ENCODE measurements around the gene GRIN2B. TPM values are rescaled to one million over a fixed set of nuclear protein-coding genes. Genes with fewer than 3 reads are reported as not detected.
A peak's percentile ranks its signal among the peaks of the same experiment; 100 is the strongest.

The GRIN2B gene
- total RNA-seq, 1 experiment from 2014 or later = 0.10 TPM

GRCh38 chr12:13973996-13974395 is 7.4 kb downstream of the GRIN2B start:
- Histone ChIP-seq H3K27me3 (ENCODE audit: control insufficient read depth, insufficient read depth, low read length) (peaks cover 14% of the 10 kb centered on the region), H3K36me3 (replicated peaks; ENCODE audit: control insufficient read depth, insufficient read depth, low read length) (no peaks in the 10 kb centered on the region), H3K4me3 (ENCODE audit: insufficient read depth, low read depth, low read length) (no peak overlapping the region)
- no peak for DNase-seq

GRCh38 chr12:13970803-13971202 is 10.6 kb downstream of the GRIN2B start:
- Histone ChIP-seq H3K27me3 (ENCODE audit: control insufficient read depth, insufficient read depth, low read length) (0 out of 2 replicates have a peak, but pooled peaks cover 1% of the 10 kb centered on the region), H3K36me3 (replicated peaks; ENCODE audit: control insufficient read depth, insufficient read depth, low read length) (no peaks in the 10 kb centered on the region), H3K4me3 (ENCODE audit: insufficient read depth, low read depth, low read length) (no peak overlapping the region)
- DNase-seq = no peak

GRCh38 chr12:13968281-13968680 is 13.1 kb downstream of the GRIN2B start:
- no peaks in the 10 kb centered on the region for H3K36me3 ChIP-seq (replicated peaks; ENCODE audit: control insufficient read depth, insufficient read depth, low read length)
- no peak overlapping the region for H3K4me3 ChIP-seq (ENCODE audit: insufficient read depth, low read depth, low read length)
- DNase-seq = no peak
- H3K27me3 ChIP-seq (ENCODE audit: control insufficient read depth, insufficient read depth, low read length) = no peaks in the 10 kb centered on the region

DNA sequence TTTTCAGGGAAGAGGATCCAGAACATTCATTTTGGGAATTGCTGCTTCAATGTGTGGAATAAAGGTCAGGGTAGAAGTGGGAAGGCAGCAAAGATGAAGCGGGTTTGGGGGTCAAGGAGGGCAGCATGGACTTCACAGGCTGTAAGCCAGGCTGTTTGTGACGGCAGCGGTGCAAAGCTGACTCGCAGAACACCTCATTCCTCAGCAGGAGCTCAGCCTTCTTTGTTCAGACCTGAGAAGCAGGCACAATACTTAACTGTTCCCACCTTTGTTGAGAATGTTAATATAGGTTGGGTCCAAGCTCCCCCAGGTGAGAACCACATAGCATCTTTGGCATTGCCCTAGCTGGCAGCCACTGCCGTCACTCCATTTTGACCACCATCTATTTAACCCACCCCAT is 16.7 kb downstream of the GRIN2B start:
- DNase-seq = no peak
- Histone ChIP-seq H3K27me3 (ENCODE audit: control insufficient read depth, insufficient read depth, low read length) (no peaks in the 10 kb centered on the region), H3K4me3 (ENCODE audit: insufficient read depth, low read depth, low read length) (no peak overlapping the region), H3K36me3 (replicated peaks; ENCODE audit: control insufficient read depth, insufficient read depth, low read length) (no peaks in the 10 kb centered on the region)

- H3K27me3 ChIP-seq (ENCODE audit: control insufficient read depth, insufficient read depth, low read length) = no peaks in the 10 kb centered on the region
- DNase-seq = peak; percentile 68
- H3K36me3 ChIP-seq (replicated peaks; ENCODE audit: control insufficient read depth, insufficient read depth, low read length) = no peaks in the 10 kb centered on the region
- no peak overlapping the region for H3K4me3 ChIP-seq (ENCODE audit: insufficient read depth, low read depth, low read length)
These were observed 18.7 kb downstream of the GRIN2B start for GRCh38 chr12:13962699-13963098.

GRCh38 chr12:13961971-13962370 is 19.4 kb downstream of the GRIN2B start:
- no peak overlapping the region for H3K4me3 ChIP-seq (ENCODE audit: insufficient read depth, low read depth, low read length)
- no peaks in the 10 kb centered on the region for H3K36me3 ChIP-seq (replicated peaks; ENCODE audit: control insufficient read depth, insufficient read depth, low read length)
- no peak for DNase-seq
- no peaks in the 10 kb centered on the region for H3K27me3 ChIP-seq (ENCODE audit: control insufficient read depth, insufficient read depth, low read length)

DNA sequence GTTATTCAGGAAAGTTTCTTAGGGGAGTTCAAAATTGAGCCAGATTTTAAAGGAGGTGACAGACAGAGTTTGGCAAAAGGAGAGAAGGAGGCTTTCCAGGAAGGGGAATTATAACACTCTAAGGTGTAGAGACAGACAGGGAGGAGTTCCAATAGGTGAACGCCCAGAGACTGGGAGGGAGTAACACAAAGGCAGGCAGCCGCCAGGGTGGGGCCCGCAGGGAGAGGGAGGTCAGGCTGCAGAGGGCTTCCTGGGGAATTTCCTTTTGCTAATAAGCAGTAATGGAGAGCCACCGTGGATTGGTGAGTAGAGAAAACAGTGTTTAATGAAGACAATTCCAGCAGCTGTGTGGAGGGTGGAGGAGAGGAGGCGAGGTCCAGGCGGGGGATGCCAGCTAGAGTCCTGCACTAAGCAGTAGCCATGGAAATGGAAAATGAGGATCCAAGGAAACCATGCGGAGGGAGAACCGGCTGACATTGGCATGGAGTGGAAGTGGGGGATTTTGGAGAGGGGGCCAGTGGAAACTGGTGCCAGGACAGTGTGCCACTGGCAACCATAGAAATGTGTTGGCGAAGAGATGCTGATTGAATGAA is 22.2 kb downstream of the GRIN2B start:
- Histone ChIP-seq H3K4me3 (ENCODE audit: insufficient read depth, low read depth, low read length) (no peak overlapping the region), H3K36me3 (replicated peaks; ENCODE audit: control insufficient read depth, insufficient read depth, low read length) (no peaks in the 10 kb centered on the region), H3K27me3 (ENCODE audit: control insufficient read depth, insufficient read depth, low read length) (no peaks in the 10 kb centered on the region)
- peak; percentile 30 for DNase-seq

DNA sequence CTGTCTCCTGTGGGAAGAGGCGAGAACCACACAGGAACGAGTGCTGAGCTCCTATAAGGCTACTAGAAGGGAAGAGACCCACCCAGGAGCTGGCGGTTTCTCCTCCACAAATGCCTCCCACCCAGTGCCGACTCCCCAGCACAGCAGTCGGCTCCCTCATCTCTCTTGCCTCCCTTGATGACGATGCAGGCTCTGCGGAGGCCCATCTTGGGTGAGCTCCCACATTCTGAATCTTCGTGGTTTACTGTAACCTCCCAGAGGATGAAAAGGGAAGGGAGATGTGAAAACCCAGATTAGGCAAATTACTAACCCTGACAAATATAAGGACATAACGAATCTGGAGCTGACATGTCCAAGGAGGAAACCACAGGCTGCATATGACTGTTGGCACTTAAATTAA is 23.8 kb downstream of the GRIN2B start:
- no peaks in the 10 kb centered on the region for H3K27me3 ChIP-seq (ENCODE audit: control insufficient read depth, insufficient read depth, low read length)
- no peak for DNase-seq
- no peak overlapping the region for H3K4me3 ChIP-seq (ENCODE audit: insufficient read depth, low read depth, low read length)
- no peaks in the 10 kb centered on the region for H3K36me3 ChIP-seq (replicated peaks; ENCODE audit: control insufficient read depth, insufficient read depth, low read length)

GRCh38 chr12:13956060-13956590 is 25.3 kb downstream of the GRIN2B start:
- H3K4me3 ChIP-seq (ENCODE audit: insufficient read depth, low read depth, low read length) = no peak overlapping the region
- H3K36me3 ChIP-seq (replicated peaks; ENCODE audit: control insufficient read depth, insufficient read depth, low read length) = no peaks in the 10 kb centered on the region
- DNase-seq = no peak
- no peaks in the 10 kb centered on the region for H3K27me3 ChIP-seq (ENCODE audit: control insufficient read depth, insufficient read depth, low read length)

DNA sequence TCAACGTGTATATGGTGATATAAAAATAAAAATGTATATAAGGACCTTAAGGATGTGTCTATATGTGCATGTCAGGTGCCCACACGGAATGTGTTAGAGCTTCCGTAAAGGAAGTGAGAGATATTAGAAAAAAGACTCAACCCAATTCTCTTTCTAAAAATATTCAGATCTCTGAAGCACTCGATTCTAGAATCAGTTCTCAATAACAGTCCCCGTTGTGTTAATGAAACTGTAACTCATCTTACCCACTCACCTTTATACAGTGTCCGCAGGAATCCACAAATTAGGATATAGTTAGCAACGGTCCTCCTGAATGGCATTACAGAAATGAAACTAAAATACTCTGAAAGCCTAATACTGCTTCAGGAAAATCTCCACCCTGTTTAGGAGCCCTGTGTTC is 29.3 kb downstream of the GRIN2B start:
- H3K4me3 ChIP-seq (ENCODE audit: insufficient read depth, low read depth, low read length) = no peak overlapping the region
- no peak for DNase-seq
- H3K36me3 ChIP-seq (replicated peaks; ENCODE audit: control insufficient read depth, insufficient read depth, low read length) = no peaks in the 10 kb centered on the region
- no peaks in the 10 kb centered on the region for H3K27me3 ChIP-seq (ENCODE audit: control insufficient read depth, insufficient read depth, low read length)

DNA sequence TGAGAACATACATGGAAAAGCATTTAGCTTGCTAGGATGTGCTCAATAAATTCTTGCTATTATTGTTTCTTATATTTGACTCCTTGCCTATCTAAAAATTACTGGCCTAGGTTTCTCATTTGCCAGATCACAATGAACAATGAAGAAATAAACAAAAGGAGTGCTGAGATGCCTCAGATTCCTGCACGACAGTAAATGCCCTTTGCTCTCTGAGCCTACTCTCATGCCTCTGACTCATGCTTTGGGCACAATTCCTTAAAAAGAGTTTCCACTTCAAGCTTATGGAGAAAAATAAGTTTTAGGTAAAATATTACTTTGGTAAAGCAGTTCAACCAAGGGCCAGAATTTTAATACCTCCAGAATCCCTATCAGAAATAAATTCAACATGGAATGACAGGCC is 30.9 kb downstream of the GRIN2B start:
- H3K27me3 ChIP-seq (ENCODE audit: control insufficient read depth, insufficient read depth, low read length) = no peaks in the 10 kb centered on the region
- H3K4me3 ChIP-seq (ENCODE audit: insufficient read depth, low read depth, low read length) = no peak overlapping the region
- no peak for DNase-seq
- H3K36me3 ChIP-seq (replicated peaks; ENCODE audit: control insufficient read depth, insufficient read depth, low read length) = no peaks in the 10 kb centered on the region

DNA sequence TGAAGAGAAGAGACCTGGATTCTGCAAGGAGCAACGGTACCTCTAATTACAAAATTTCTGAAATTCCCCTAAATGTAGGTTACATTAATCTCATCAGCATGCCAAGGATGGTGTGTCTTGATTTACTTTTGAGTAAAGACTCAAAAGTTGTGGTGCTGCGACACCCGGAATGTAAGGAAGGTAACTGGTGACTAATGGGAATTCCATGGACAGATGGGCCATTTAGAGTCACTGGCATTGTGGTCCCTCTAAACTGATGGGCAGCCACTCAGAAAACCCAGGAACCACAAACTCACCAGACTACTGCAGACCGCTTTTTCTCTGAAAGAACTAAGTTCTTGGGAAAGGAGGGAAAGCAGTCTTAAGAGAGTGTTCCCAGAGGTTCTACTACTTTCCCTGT is 32.8 kb downstream of the GRIN2B start:
- no peak overlapping the region for H3K4me3 ChIP-seq (ENCODE audit: insufficient read depth, low read depth, low read length)
- H3K27me3 ChIP-seq (ENCODE audit: control insufficient read depth, insufficient read depth, low read length) = no peaks in the 10 kb centered on the region
- DNase-seq = no peak
- H3K36me3 ChIP-seq (replicated peaks; ENCODE audit: control insufficient read depth, insufficient read depth, low read length) = no peaks in the 10 kb centered on the region

- no peaks in the 10 kb centered on the region for H3K27me3 ChIP-seq (ENCODE audit: control insufficient read depth, insufficient read depth, low read length)
- no peak for DNase-seq
These were observed 34.0 kb downstream of the GRIN2B start for GRCh38 chr12:13947276-13947946.

DNA sequence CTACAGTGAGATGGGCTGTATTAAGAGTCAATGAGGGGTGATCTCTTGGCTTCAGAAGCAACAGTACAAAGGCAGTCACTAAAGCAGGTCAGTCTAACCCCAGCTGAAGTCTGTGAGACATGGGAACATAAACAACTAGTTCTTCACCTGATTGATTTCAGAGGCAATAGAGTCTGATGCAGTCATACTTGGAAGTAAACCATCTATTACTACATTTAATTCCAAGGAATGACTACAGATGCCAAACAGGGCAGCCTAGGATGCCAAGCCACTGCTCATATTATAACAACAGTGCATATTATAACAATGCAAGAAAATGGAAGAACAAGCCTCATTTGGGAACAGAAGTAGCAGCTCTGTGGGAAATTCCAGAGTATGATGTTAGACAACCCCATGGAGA is 35.8 kb downstream of the GRIN2B start:
- DNase-seq = no peak
- Histone ChIP-seq H3K27me3 (ENCODE audit: control insufficient read depth, insufficient read depth, low read length) (no peaks in the 10 kb centered on the region), H3K4me3 (ENCODE audit: insufficient read depth, low read depth, low read length) (no peak overlapping the region), H3K36me3 (replicated peaks; ENCODE audit: control insufficient read depth, insufficient read depth, low read length) (no peaks in the 10 kb centered on the region)

More at GRCh38 chr12:13947276-13947946, 34.0 kb downstream of the GRIN2B start:
- Histone ChIP-seq H3K36me3 (replicated peaks; ENCODE audit: control insufficient read depth, insufficient read depth, low read length) (no peaks in the 10 kb centered on the region), H3K4me3 (ENCODE audit: insufficient read depth, low read depth, low read length) (no peak overlapping the region)

DNA sequence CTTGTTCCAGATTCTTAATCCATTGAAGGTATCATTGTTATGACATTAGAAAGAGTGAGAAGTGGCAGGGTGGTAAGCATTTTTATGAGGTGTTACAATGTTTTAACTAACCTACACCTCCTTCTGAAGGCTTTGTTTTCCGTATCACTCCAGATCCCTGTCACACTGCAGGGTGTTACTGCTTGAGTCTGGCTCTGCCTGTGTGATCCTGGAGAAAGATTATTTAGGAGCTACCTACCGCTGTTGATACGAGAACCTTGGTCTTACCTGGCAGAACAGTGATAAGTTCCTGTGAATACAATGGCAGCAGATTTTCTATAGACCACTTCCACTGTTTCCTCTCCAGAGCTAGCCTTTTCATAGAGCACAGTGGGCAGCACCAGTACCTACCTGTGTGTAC is 36.2 kb downstream of the GRIN2B start:
- DNase-seq = no peak
- H3K36me3 ChIP-seq (replicated peaks; ENCODE audit: control insufficient read depth, insufficient read depth, low read length) = no peaks in the 10 kb centered on the region
- H3K27me3 ChIP-seq (ENCODE audit: control insufficient read depth, insufficient read depth, low read length) = no peaks in the 10 kb centered on the region
- H3K4me3 ChIP-seq (ENCODE audit: insufficient read depth, low read depth, low read length) = no peak overlapping the region

Data from H7 (cell line).